Astrocyte (in vitro differentiated cells and primary cell): ENCODE results near the gene C1orf21. TPM values are rescaled to one million over a fixed set of nuclear protein-coding genes. Genes with fewer than 3 reads are reported as not detected.

ENCODE experiments used
- DNase-seq: peaks from one replicate; pipeline ENCODE4 v3.0.0-alpha.2; 2010; ENCODE audit warnings: low read depth
- FAIRE-seq: peaks from 2 replicates; lab custom pipeline; 2011; peaks lifted over from hg19 to GRCh38; lab: Jason Lieb, UNC
- H2AFZ ChIP-seq: 2 replicates; pipeline ENCODE4 v1.6.0; 2012; ENCODE audit warnings: low read depth, low read length, inconsistent platforms
- H3K27ac ChIP-seq: 2 replicates; pipeline ENCODE4 v1.5.1; 2011; ENCODE audit warnings: low read depth, low read length, inconsistent platforms
- H3K27me3 ChIP-seq: 2 replicates; pipeline ENCODE4 v1.6.0; 2011; ENCODE audit warnings: low read length, inconsistent platforms; ENCODE audit not compliant: insufficient read depth
- H3K36me3 ChIP-seq: 2 replicates; pipeline ENCODE4 v1.5.1; 2011; ENCODE audit warnings: low read length, inconsistent platforms; ENCODE audit not compliant: insufficient read depth
- H3K4me1 ChIP-seq: 2 replicates; pipeline ENCODE4 v1.5.1; 2011; ENCODE audit warnings: low read length, inconsistent platforms; ENCODE audit not compliant: insufficient read depth
- H3K4me2 ChIP-seq: 2 replicates; pipeline ENCODE4 v1.6.0; 2012; ENCODE audit warnings: low read length, inconsistent platforms
- H3K4me3 ChIP-seq: 2 replicates; pipeline ENCODE4 v1.5.1; 2011; ENCODE audit warnings: low read depth, mild to moderate bottlenecking, low read length, inconsistent platforms; ENCODE audit not compliant: insufficient read depth
- H3K79me2 ChIP-seq: 2 replicates; pipeline ENCODE4 v1.6.0; 2012; ENCODE audit warnings: mild to moderate bottlenecking, low read length, inconsistent platforms; ENCODE audit not compliant: insufficient read depth
- H3K9ac ChIP-seq: 2 replicates; pipeline ENCODE4 v1.6.0; 2012; ENCODE audit warnings: mild to moderate bottlenecking, low read length, inconsistent platforms
- H3K9me3 ChIP-seq: 2 replicates; pipeline ENCODE4 v1.5.1; 2012; ENCODE audit warnings: low read depth, mild to moderate bottlenecking, low read length, inconsistent platforms; ENCODE audit not compliant: insufficient read depth
- H4K20me1 ChIP-seq: 2 replicates; pipeline ENCODE4 v1.6.0; 2012; ENCODE audit warnings: low read length, inconsistent platforms; ENCODE audit not compliant: insufficient read depth
- H3K27ac Mint-ChIP-seq: one replicate; pipeline ENCODE4 v1.8.0; 2021; ENCODE audit warnings: mild to moderate bottlenecking, mixed read lengths; ENCODE audit not compliant: unreplicated experiment
- H3K27me3 Mint-ChIP-seq: one replicate; pipeline ENCODE4 v1.8.0; 2021; ENCODE audit warnings: low read depth, mixed read lengths; ENCODE audit not compliant: unreplicated experiment
- H3K36me3 Mint-ChIP-seq: one replicate; pipeline ENCODE4 v1.8.0; 2021; ENCODE audit warnings: low read depth, mixed read lengths; ENCODE audit not compliant: unreplicated experiment
- H3K4me1 Mint-ChIP-seq: one replicate; pipeline ENCODE4 v1.8.0; 2021; ENCODE audit warnings: low read depth, mixed read lengths; ENCODE audit not compliant: unreplicated experiment
- H3K4me3 Mint-ChIP-seq: one replicate; pipeline ENCODE4 v1.8.0; 2021; ENCODE audit warnings: mild to moderate bottlenecking, moderate library complexity, mixed read lengths; ENCODE audit not compliant: unreplicated experiment
- H3K9me3 Mint-ChIP-seq: one replicate; pipeline ENCODE4 v1.8.0; 2021; ENCODE audit warnings: mild to moderate bottlenecking, mixed read lengths; ENCODE audit not compliant: unreplicated experiment
- EZH2 ChIP-seq: IDR thresholded peaks from 2 replicates; pipeline ENCODE4 v1.6.1; 2012; ENCODE audit warnings: mild to moderate bottlenecking, low read length, inconsistent platforms; ENCODE audit not compliant: insufficient read depth
- total RNA-seq: library from RNA; stranded (reverse); gene quantifications from 2 replicates; pipeline ENCODE4 v1.2.1, GENCODE V29; 2021
- TF ChIP-seq, protein P1 (sequence below): IDR thresholded peaks from 2 replicates; pipeline ENCODE4 v1.5.1; 2011; ENCODE audit warnings: low read depth, mild to moderate bottlenecking, inconsistent platforms, low read length, moderate library complexity; ENCODE audit not compliant: insufficient read depth

Gene C1orf21
- total RNA-seq, 1 donor from 2014 or later: 15.1 TPM

- Histone ChIP-seq H3K4me1 (peaks cover 5% of the 10 kb centered on the region), H3K4me2 (no peak overlapping the region), H4K20me1 (no peaks in the 10 kb centered on the region), H3K4me3 (no peak overlapping the region), H3K27me3 (no peaks in the 10 kb centered on the region), H3K9me3 (no peaks in the 10 kb centered on the region), H3K79me2 (no peaks in the 10 kb centered on the region), H3K36me3 (no peaks in the 10 kb centered on the region), H3K9ac (no peak overlapping the region), H3K27ac (no peak overlapping the region), H2AFZ (no peak overlapping the region)
- DNase-seq (no peak), FAIRE-seq (no peak)
- TF ChIP-seq, protein P1, sequence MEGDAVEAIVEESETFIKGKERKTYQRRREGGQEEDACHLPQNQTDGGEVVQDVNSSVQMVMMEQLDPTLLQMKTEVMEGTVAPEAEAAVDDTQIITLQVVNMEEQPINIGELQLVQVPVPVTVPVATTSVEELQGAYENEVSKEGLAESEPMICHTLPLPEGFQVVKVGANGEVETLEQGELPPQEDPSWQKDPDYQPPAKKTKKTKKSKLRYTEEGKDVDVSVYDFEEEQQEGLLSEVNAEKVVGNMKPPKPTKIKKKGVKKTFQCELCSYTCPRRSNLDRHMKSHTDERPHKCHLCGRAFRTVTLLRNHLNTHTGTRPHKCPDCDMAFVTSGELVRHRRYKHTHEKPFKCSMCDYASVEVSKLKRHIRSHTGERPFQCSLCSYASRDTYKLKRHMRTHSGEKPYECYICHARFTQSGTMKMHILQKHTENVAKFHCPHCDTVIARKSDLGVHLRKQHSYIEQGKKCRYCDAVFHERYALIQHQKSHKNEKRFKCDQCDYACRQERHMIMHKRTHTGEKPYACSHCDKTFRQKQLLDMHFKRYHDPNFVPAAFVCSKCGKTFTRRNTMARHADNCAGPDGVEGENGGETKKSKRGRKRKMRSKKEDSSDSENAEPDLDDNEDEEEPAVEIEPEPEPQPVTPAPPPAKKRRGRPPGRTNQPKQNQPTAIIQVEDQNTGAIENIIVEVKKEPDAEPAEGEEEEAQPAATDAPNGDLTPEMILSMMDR: no peak
- TF ChIP-seq EZH2: no peak
- Mint-ChIP-seq H3K36me3 (peaks cover 11% of the 10 kb centered on the region), H3K4me3 (no peak overlapping the region), H3K4me1 (peaks cover 6% of the 10 kb centered on the region), H3K27me3 (no peaks in the 10 kb centered on the region), H3K27ac (no peak overlapping the region), H3K9me3 (no peaks in the 10 kb centered on the region)
These were observed 239.5 kb downstream of the C1orf21 start for GRCh38 chr1:184626076-184627006.

GRCh38 chr1:184627007-184627341 lies 240.1 kb downstream of the C1orf21 start:
- Mint-ChIP-seq H3K27ac (no peak overlapping the region), H3K36me3 (peaks cover 10% of the 10 kb centered on the region), H3K9me3 (no peaks in the 10 kb centered on the region), H3K4me1 (peaks cover 6% of the 10 kb centered on the region), H3K4me3 (no peak overlapping the region), H3K27me3 (no peaks in the 10 kb centered on the region)
- Histone ChIP-seq H4K20me1 (no peaks in the 10 kb centered on the region), H2AFZ (no peak overlapping the region), H3K4me3 (no peak overlapping the region), H3K27me3 (no peaks in the 10 kb centered on the region), H3K9ac (no peak overlapping the region), H3K27ac (no peak overlapping the region), H3K36me3 (no peaks in the 10 kb centered on the region), H3K9me3 (no peaks in the 10 kb centered on the region), H3K4me1 (peaks cover 5% of the 10 kb centered on the region), H3K4me2 (no peak overlapping the region), H3K79me2 (no peaks in the 10 kb centered on the region)
- TF ChIP-seq EZH2: no peak
- TF ChIP-seq, protein P1: no peak
- no peak for DNase-seq
- no peak for FAIRE-seq

- H3K36me3 Mint-ChIP-seq: peaks cover 7% of the 10 kb centered on the region
- no peak overlapping the region for H3K4me3 Mint-ChIP-seq
- no peak overlapping the region for H3K9ac ChIP-seq
- H2AFZ ChIP-seq: no peak overlapping the region
- TF ChIP-seq EZH2: no peak
- TF ChIP-seq, protein P1: no peak
- no peaks in the 10 kb centered on the region for H3K9me3 ChIP-seq
- no peak overlapping the region for H3K27ac Mint-ChIP-seq
- no peak overlapping the region for H3K4me3 ChIP-seq
- H3K9me3 Mint-ChIP-seq: no peaks in the 10 kb centered on the region
- no peak overlapping the region for H3K4me2 ChIP-seq
- no peak overlapping the region for H3K27ac ChIP-seq
- H3K27me3 ChIP-seq: no peaks in the 10 kb centered on the region
- peaks cover 3% of the 10 kb centered on the region for H3K4me1 ChIP-seq
- no peaks in the 10 kb centered on the region for H3K27me3 Mint-ChIP-seq
- DNase-seq: no peak
- no peaks in the 10 kb centered on the region for H4K20me1 ChIP-seq
- peak; percentile 13 for FAIRE-seq
- H3K79me2 ChIP-seq: no peaks in the 10 kb centered on the region
- H3K36me3 ChIP-seq: no peaks in the 10 kb centered on the region
- peaks cover 6% of the 10 kb centered on the region for H3K4me1 Mint-ChIP-seq
These were observed 242.4 kb downstream of the C1orf21 start for GRCh38 chr1:184629266-184629665.
